Breast epithelium (tissue), 3 donors: ENCODE data around the gene SCN11A.

Experiments
- POLR2A ChIP-seq: fragments of 450-650 bp; IDR thresholded peaks from one replicate; pipeline ENCODE4 v1.6.1; 2016; ENCODE audit warnings: antibody characterized with exemption, mild to moderate bottlenecking, moderate library complexity
- TF ChIP-seq, protein P1 (sequence below), 3 donors: fragments of 450-650 bp; IDR thresholded peaks; one replicate each; pipeline ENCODE4 v1.5.1; 2016 to 2017; ENCODE audit warnings: antibody characterized with exemption in 3 of 3, mild to moderate bottlenecking in 3 of 3, moderate library complexity in 3 of 3

DNA sequence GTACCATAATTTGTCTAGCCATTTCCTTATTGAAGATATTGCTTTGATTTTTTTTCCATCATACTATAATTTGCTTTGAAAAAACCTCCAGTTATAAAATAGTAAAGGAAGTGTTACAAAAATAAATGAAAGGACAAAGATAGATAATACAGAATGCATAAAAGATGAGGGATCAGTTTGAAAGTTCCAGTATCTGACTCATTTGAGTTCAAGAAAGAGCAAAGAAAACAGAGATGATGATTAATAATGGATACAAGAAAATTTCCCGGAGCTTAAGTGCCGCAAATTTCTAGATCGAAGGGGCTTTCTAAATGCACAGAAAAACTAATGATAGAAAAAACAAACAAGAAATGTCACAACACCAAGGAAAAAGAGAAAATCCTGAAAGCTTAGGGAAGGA, 4.4 kb upstream of the SCN11A start:
- TF ChIP-seq POLR2A: no peak
- TF ChIP-seq, protein P1, sequence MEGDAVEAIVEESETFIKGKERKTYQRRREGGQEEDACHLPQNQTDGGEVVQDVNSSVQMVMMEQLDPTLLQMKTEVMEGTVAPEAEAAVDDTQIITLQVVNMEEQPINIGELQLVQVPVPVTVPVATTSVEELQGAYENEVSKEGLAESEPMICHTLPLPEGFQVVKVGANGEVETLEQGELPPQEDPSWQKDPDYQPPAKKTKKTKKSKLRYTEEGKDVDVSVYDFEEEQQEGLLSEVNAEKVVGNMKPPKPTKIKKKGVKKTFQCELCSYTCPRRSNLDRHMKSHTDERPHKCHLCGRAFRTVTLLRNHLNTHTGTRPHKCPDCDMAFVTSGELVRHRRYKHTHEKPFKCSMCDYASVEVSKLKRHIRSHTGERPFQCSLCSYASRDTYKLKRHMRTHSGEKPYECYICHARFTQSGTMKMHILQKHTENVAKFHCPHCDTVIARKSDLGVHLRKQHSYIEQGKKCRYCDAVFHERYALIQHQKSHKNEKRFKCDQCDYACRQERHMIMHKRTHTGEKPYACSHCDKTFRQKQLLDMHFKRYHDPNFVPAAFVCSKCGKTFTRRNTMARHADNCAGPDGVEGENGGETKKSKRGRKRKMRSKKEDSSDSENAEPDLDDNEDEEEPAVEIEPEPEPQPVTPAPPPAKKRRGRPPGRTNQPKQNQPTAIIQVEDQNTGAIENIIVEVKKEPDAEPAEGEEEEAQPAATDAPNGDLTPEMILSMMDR (IDR thresholded peaks at IDR 0.05): no peak
